HCT116 (cell line): Measurements from ENCODE around the gene UBXN11.

ENCODE experiments used
- CTCF ChIP-seq, 3 experiments: fragments of 200-600 bp in 1 of 3; sonication (generic) in 1 of 3; IDR thresholded peaks in 2 of 3; conservative IDR thresholded peaks in 1 of 3; 2 replicates each; pipeline ENCODE4 v1.5.1; 2012 to 2017; ENCODE audit warnings: low read depth in 2 of 3, low read length in 2 of 3, antibody characterized with exemption in 1 of 3, borderline replicate concordance in 1 of 3, control low read depth in 1 of 3, mild to moderate bottlenecking in 1 of 3, mixed read lengths in 1 of 3, mixed run types in 1 of 3, moderate library complexity in 1 of 3; ENCODE audit not compliant: insufficient read depth in 1 of 3
- EZH2 ChIP-seq: fragments of 200-600 bp; sonication (generic); IDR thresholded peaks from 2 replicates; pipeline ENCODE4 v1.6.1; 2017; ENCODE audit warnings: antibody characterized with exemption, mixed run types
- EZH2phosphoT487 ChIP-seq: fragments of 200-600 bp; IDR thresholded peaks from 2 replicates; pipeline ENCODE4 v1.6.1; 2018; ENCODE audit warnings: antibody characterized with exemption, borderline replicate concordance
- JUND ChIP-seq: IDR thresholded peaks from 2 replicates; pipeline ENCODE4 v1.6.1; 2012
- MAX ChIP-seq: IDR thresholded peaks from 2 replicates; pipeline ENCODE4 v1.6.1; 2012
- POLR2A ChIP-seq: IDR thresholded peaks from 2 replicates; pipeline ENCODE4 v1.7.0; 2011; ENCODE audit warnings: borderline replicate concordance; ENCODE audit not compliant: insufficient read depth, insufficient read length; ENCODE audit errors: extremely low read depth
- RAD21 ChIP-seq: IDR thresholded peaks from 2 replicates; pipeline ENCODE4 v1.6.1; 2012; ENCODE audit warnings: low read depth, mild to moderate bottlenecking
- REST ChIP-seq: IDR thresholded peaks from 2 replicates; pipeline ENCODE4 v1.6.1; 2012; ENCODE audit warnings: low read depth
- SIN3A ChIP-seq: IDR thresholded peaks from 2 replicates; pipeline ENCODE4 v1.6.1; 2012; ENCODE audit warnings: low read depth
- SP1 ChIP-seq: IDR thresholded peaks from 2 replicates; pipeline ENCODE4 v1.6.1; 2012; ENCODE audit warnings: low read depth
- TCF7L2 ChIP-seq: IDR thresholded peaks from 2 replicates; pipeline ENCODE4 v1.7.0; 2011; ENCODE audit warnings: borderline replicate concordance, inconsistent platforms; ENCODE audit not compliant: insufficient read depth, insufficient read length; ENCODE audit errors: extremely low read depth
- YY1 ChIP-seq: IDR thresholded peaks from 2 replicates; pipeline ENCODE4 v1.6.1; 2011; ENCODE audit warnings: low read length, low read depth, moderate library complexity, mild to moderate bottlenecking; ENCODE audit not compliant: insufficient replicate concordance; ENCODE audit errors: extremely low read depth
- ZBTB33 ChIP-seq: IDR thresholded peaks from 2 replicates; pipeline ENCODE4 v1.6.1; 2011; ENCODE audit warnings: mild to moderate bottlenecking, low read length, moderate library complexity; ENCODE audit not compliant: insufficient replicate concordance; ENCODE audit errors: extremely low read depth
- ZNF274 ChIP-seq: fragments of 200-500 bp; sonication (Bioruptor generic); IDR thresholded peaks from 2 replicates; pipeline ENCODE4 v1.6.1; 2014; ENCODE audit warnings: mild to moderate bottlenecking, low read depth, low read length, inconsistent platforms

GRCh38 chr1:26263212-26263611 is 43.2 kb downstream of the UBXN11 start:
- TF ChIP-seq ZNF274 (no peak), POLR2A (no peak), CTCF (IDR thresholded peaks at IDR 0.05 in 2 of 3, conservative IDR thresholded peaks at IDR 0.05 in 1 of 3; ENCODE audit: borderline replicate concordance in 1 of 3, insufficient read depth in 1 of 3, low read depth in 2 of 3, low read length in 2 of 3) (no peak), REST (no peak), EZH2phosphoT487 (no peak), MAX (no peak), JUND (no peak), EZH2 (no peak), YY1 (no peak), SIN3A (no peak), ZBTB33 (no peak), TCF7L2 (no peak), SP1 (no peak), RAD21 (no peak)
